HepG2 (cell line): ENCODE measurements around the gene NHERF2. TPM values are rescaled to one million over a fixed set of nuclear protein-coding genes. Genes with fewer than 3 reads are reported as not detected.

Experiments used
- ATAC-seq: fragments of 200-7000 bp; cut with Tn5 transposase; 3 replicates; pipeline ENCODE4 v1.9.1; 2020; ENCODE audit warnings: mild to moderate bottlenecking, moderate library complexity
- BruUV-seq: library from RNA; stranded (reverse); fragments of 400-500 nt; replicated peaks from 2 replicates; lab custom pipeline; 2021; lab: Mats Ljungman, UMichigan
- CTCF ChIA-PET: fragments of 300-600 bp; formaldehyde crosslinking; extraction: SDS; loops from one replicate; lab custom pipeline; 2021; ENCODE audit warnings: low total read pairs, inconsistent platforms, low intra/inter-chr PET ratio; lab: Yijun Ruan, JAX
- POLR2A ChIA-PET: fragments of 350-600 bp; sonication (Branson Sonifier 250); formaldehyde crosslinking; loops from one replicate; lab custom pipeline; 2020; ENCODE audit warnings: antibody characterized with exemption, inconsistent platforms; lab: Yijun Ruan, JAX
- DNase-seq: peaks from one replicate; pipeline ENCODE4 v3.0.0-alpha.2; 2015; ENCODE audit warnings: low spot score
- FAIRE-seq: peaks from 3 replicates; lab custom pipeline; 2011; peaks lifted over from hg19 to GRCh38; lab: Jason Lieb, UNC
- H2AFZ ChIP-seq: one replicate; pipeline ENCODE4 v1.6.1; 2011; ENCODE audit warnings: low read length, inconsistent platforms
- H3K27ac ChIP-seq: fragments of 300-600 bp; 3 replicates; pipeline ENCODE4 v1.8.0; 2011; ENCODE audit warnings: mixed run types, mild to moderate bottlenecking, mixed read lengths, low read length, inconsistent platforms; ENCODE audit not compliant: insufficient read depth; ENCODE audit errors: extremely low read length
- H3K27me3 ChIP-seq, 2 experiments: fragments of 200-600 bp in 1 of 2; 2 replicates in 1 of 2; 3 replicates in 1 of 2; pipeline versions ENCODE4 v1.6.0 to v1.8.0; 2011; ENCODE audit warnings: low read length in 2 of 2, mild to moderate bottlenecking in 2 of 2, moderate library complexity in 2 of 2, inconsistent platforms in 1 of 2; ENCODE audit not compliant: insufficient read depth in 2 of 2, control insufficient read depth in 1 of 2
- H3K36me3 ChIP-seq, 2 experiments: fragments of 200-600 bp in 1 of 2; replicated peaks in 1 of 2; 2 replicates in 1 of 2; 3 replicates in 1 of 2; pipeline versions ENCODE4 v1.5.1 to v1.8.0; 2011; ENCODE audit warnings: low read length in 2 of 2, inconsistent platforms in 1 of 2; ENCODE audit not compliant: insufficient read depth in 2 of 2, control insufficient read depth in 1 of 2
- H3K4me1 ChIP-seq: 2 replicates; pipeline ENCODE4 v1.5.1; 2012; ENCODE audit warnings: low read length, inconsistent platforms; ENCODE audit not compliant: insufficient read depth
- H3K4me2 ChIP-seq: 2 replicates; pipeline ENCODE4 v1.6.0; 2011; ENCODE audit warnings: low read depth, low read length, inconsistent platforms
- H3K4me3 ChIP-seq, 3 experiments: fragments of 200-600 bp in 1 of 3; sonication (generic), shearing (Covaris generic) in 1 of 3; replicated peaks in 1 of 3; 2 replicates each; pipeline ENCODE4 v1.5.1; 2011 to 2016; ENCODE audit warnings: low read length in 3 of 3, inconsistent platforms in 2 of 3, low read depth in 2 of 3, mild to moderate bottlenecking in 2 of 3, control low read depth in 1 of 3, mixed read lengths in 1 of 3; ENCODE audit not compliant: insufficient read depth in 1 of 3
- H3K79me2 ChIP-seq: one replicate; pipeline ENCODE4 v1.6.1; 2011; ENCODE audit warnings: low read length, inconsistent platforms; ENCODE audit not compliant: insufficient read depth
- H3K9ac ChIP-seq: 2 replicates; pipeline ENCODE4 v1.6.0; 2011; ENCODE audit warnings: mild to moderate bottlenecking, low read depth, low read length, inconsistent platforms; ENCODE audit not compliant: insufficient read depth
- H3K9me3 ChIP-seq: 2 replicates; pipeline ENCODE4 v1.5.1; 2012; ENCODE audit warnings: mild to moderate bottlenecking, low read length
- H4K20me1 ChIP-seq: 2 replicates; pipeline ENCODE4 v1.6.0; 2011; ENCODE audit warnings: inconsistent platforms, mild to moderate bottlenecking, low read length, moderate library complexity; ENCODE audit not compliant: insufficient read depth
- AGO2 ChIP-seq: fragments of 200-400 bp; formaldehyde crosslinking; optimal IDR thresholded peaks from 2 replicates; pipeline ENCODE3; 2017; ENCODE audit warnings: mild to moderate bottlenecking, low read depth, low read length, moderate library complexity
- JUND ChIP-seq: sonication (generic); formaldehyde crosslinking; IDR thresholded peaks from 2 replicates; pipeline ENCODE4 v1.8.0; 2022; ENCODE audit warnings: mild to moderate bottlenecking, missing genetic modification reagents
- KDM1A ChIP-seq: IDR thresholded peaks from 2 replicates; pipeline ENCODE4 v1.6.1; 2016; ENCODE audit warnings: missing compliant biosample characterization
- MZF1 ChIP-seq: sonication (generic); formaldehyde crosslinking; IDR thresholded peaks from 2 replicates; pipeline ENCODE4 v1.8.1; 2023; ENCODE audit warnings: mild to moderate bottlenecking, missing genetic modification reagents, borderline replicate concordance
- NCOR1 ChIP-seq: fragments of 200-600 bp; sonication (generic); IDR thresholded peaks from 2 replicates; pipeline ENCODE4 v1.7.0; 2017; ENCODE audit warnings: antibody characterized with exemption, low read length, borderline replicate concordance
- RBFOX2 ChIP-seq: fragments of 200-400 bp; formaldehyde crosslinking; IDR thresholded peaks from 2 replicates; pipeline ENCODE4 v1.6.1; 2017; ENCODE audit warnings: low read depth, mild to moderate bottlenecking, low read length
- SMC3 ChIP-seq: IDR thresholded peaks from 2 replicates; pipeline ENCODE4 v1.6.1; 2011; ENCODE audit warnings: low read length, improper control_type of control experiment
- ZBTB33 ChIP-seq: sonication (generic); formaldehyde crosslinking; IDR thresholded peaks from 2 replicates; pipeline ENCODE4 v1.4.0; 2020; ENCODE audit warnings: missing genetic modification reagents
- ZBTB7A ChIP-seq: sonication (generic); formaldehyde crosslinking; IDR thresholded peaks from 2 replicates; pipeline ENCODE4 v1.8.0; 2022; ENCODE audit warnings: mild to moderate bottlenecking, missing genetic modification reagents
- ZFP37 ChIP-seq: sonication (generic); formaldehyde crosslinking; IDR thresholded peaks from 2 replicates; pipeline ENCODE4 v1.4.0; 2020; ENCODE audit warnings: missing genetic modification reagents, borderline replicate concordance
- ZNF574 ChIP-seq: sonication (generic); formaldehyde crosslinking; IDR thresholded peaks from 2 replicates; pipeline ENCODE4 v1.4.0; 2020; ENCODE audit warnings: missing genetic modification reagents
- ZNF841 ChIP-seq: sonication (generic); formaldehyde crosslinking; IDR thresholded peaks from 2 replicates; pipeline ENCODE4 v1.8.1; 2023; ENCODE audit warnings: missing genetic modification reagents, borderline replicate concordance
- ZNF850 ChIP-seq: sonication (generic); formaldehyde crosslinking; conservative IDR thresholded peaks from 2 replicates; pipeline ENCODE4 v1.9.0; 2021; ENCODE audit warnings: mild to moderate bottlenecking, missing genetic modification reagents
- WGBS: methylation state at CpG from one replicate; pipeline ENCODE4 v1.1.6; 2017; ENCODE audit warnings: low lambda C conversion rate; 5-methylcytosine and 5-hydroxymethylcytosine counted together
- in situ Hi-C: cut with HindIII; loops from 2 replicates; pipeline ENCODE4 v1.10.0; 2017; ENCODE audit warnings: low pct_unique_long_range_greater_than_20kb; ENCODE audit not compliant: extremely low pct_ligation_motif_present
- intact Hi-C: fragments of 100-400 bp; cut with micrococcal nuclease; formaldehyde crosslinking; loops from one replicate; pipeline ENCODE4 v1.10.0; 2022; ENCODE audit not compliant: unreplicated experiment
- polyA plus RNA-seq, 8 experiments: library from polyadenylated mRNA; depleted of rRNA in 3 of 8; stranded (reverse) in 7 of 8; unstranded in 1 of 8; fragments of >200 nt; fragmentation: Illumina TruSeq in 4 of 8; extraction: Trizol in 4 of 8; gene quantifications; 2 replicates each; pipeline versions ENCODE4 v1.2.1 to v1.2.3, GENCODE V29; 2011 to 2016; ENCODE audit warnings: low read depth in 4 of 8, missing spikeins in 1 of 8, mixed read lengths in 1 of 8; ENCODE audit not compliant: insufficient read depth in 1 of 8
- total RNA-seq, 5 experiments: library from RNA; depleted of rRNA; stranded (reverse); fragments of >200 nt; fragmentation: Illumina TruSeq; extraction: Trizol; gene quantifications; 2 replicates each; pipeline ENCODE4 v1.2.3, GENCODE V29; 2016; ENCODE audit warnings: low read depth in 1 of 5
- TF ChIP-seq, protein P1 (sequence below): sonication (generic); formaldehyde crosslinking; conservative IDR thresholded peaks from 2 replicates; pipeline ENCODE4 v1.4.0; 2020; ENCODE audit warnings: missing genetic modification reagents

Gene NHERF2
- total and polyA plus RNA-seq, 2 of the 13 experiments (the other 11 are each of a cell fraction or from before 2014, with no cell fraction given), result 23.7 to 39.3 TPM

DNA sequence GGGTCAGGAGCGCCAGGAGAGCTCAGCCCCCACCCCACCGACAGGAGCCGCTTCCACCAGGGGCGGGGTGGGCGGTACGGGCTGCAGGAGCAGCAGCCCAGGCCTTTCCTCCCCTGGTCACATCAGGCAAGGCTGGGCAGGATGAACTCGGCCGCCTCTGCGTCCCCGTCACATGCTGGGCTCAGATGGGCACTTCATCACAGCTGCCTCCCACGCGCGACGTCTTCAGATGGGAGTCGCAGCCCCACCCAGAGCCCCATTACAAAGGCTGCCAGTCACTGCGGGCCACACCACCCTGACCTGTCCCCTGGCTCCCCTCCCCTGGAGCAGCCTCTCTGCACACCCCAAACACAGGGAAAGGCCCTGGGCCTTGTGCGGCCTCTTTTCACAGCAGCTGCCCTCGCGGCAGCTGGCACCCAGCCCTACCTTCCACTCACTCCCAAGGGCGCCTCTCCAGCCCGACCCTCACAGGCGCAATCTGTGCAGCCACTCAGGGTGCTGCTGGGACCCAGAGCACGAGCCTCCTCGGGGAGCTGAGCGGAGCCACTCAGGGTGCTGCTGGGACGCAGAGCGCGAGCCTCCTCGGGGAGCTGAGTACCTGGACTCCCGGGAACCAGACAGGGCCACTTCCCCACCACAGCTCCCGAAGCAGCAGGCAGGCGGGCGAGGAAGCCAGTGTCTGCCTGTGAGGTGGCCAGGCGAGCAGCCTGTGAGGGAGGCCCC, 21.7 kb upstream of the NHERF2 start:
- CTCF ChIA-PET, result interaction anchor here (1.7 kb wide), 1 partner anchor 136 kb away, joined by 10 read pairs; no protein-coding TSS in a partner anchor
- in situ Hi-C loops, result no loop called here
- Histone ChIP-seq H3K79me2 (peaks cover 47% of the 10 kb centered on the region), H3K9me3 (no peaks in the 10 kb centered on the region), H3K27me3 (no peaks in the 10 kb centered on the region), H3K4me2 (peak overlapping the region; percentile 42; the same call in 1 of the 2 replicates)
- TF ChIP-seq KDM1A (CRISPR knock-in tag), result no peak
- TF ChIP-seq ZNF850 (CRISPR knock-in tag), result no peak
- no peak for TF ChIP-seq ZNF574
- no peak for TF ChIP-seq ZFP37 (CRISPR knock-in tag)
- no peak for TF ChIP-seq MZF1
- TF ChIP-seq ZNF841 (CRISPR knock-in tag), result no peak
- TF ChIP-seq, protein P1, sequence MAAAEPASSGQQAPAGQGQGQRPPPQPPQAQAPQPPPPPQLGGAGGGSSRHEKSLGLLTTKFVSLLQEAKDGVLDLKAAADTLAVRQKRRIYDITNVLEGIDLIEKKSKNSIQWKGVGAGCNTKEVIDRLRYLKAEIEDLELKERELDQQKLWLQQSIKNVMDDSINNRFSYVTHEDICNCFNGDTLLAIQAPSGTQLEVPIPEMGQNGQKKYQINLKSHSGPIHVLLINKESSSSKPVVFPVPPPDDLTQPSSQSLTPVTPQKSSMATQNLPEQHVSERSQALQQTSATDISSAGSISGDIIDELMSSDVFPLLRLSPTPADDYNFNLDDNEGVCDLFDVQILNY, result no peak
- no peak for TF ChIP-seq SMC3
- TF ChIP-seq NCOR1, result no peak
- TF ChIP-seq ZBTB7A (CRISPR knock-in tag), result no peak
- no peak for TF ChIP-seq JUND
- TF ChIP-seq ZBTB33 (CRISPR knock-in tag), result peak; percentile 81
- TF ChIP-seq RBFOX2, result peak; percentile 65
- peak; percentile 57 for TF ChIP-seq AGO2
- TF ChIP-seq, all 625 proteins: peak for 3
- 93% methylated on average over 21 of the region's 34 CpGs for WGBS
- no peak; the same call in 2 of the 3 replicates for ATAC-seq
- Histone ChIP-seq H3K4me3 (peak overlapping the region in 1 of 3 experiments; percentile 17; a peak in 1 of 6 replicates), H3K36me3 (peaks cover 19 to 35% of the 10 kb centered on the region in 2 experiments), H3K9ac (no peak overlapping the region), H3K4me1 (peaks cover 43% of the 10 kb centered on the region), H4K20me1 (peaks cover 18% of the 10 kb centered on the region; the same call in 1 of the 2 replicates), H2AFZ (no peak overlapping the region), H3K27ac (peak overlapping the region; percentile 1)
- DNase-seq, result no peak
- no peak for FAIRE-seq
- no TSS peak for BruUV-seq
- intact Hi-C loops, result no loop called here
- POLR2A ChIA-PET, result interaction anchor here (0.7 to 2.8 kb wide), 8 partner anchors 11 to 150 kb away, joined by 3 to 27 read pairs (median 5); partner anchors contain the start of genes GFER, NPW, RPS2 and TRAF7
